Renal cortical epithelial cell (primary cell): ENCODE measurements around the gene HPN. TPM values are rescaled to one million over a fixed set of nuclear protein-coding genes. Genes with fewer than 3 reads are reported as not detected.

Experiments used
- DNase-seq: peaks from one replicate; pipeline ENCODE4 v3.0.0-alpha.2; 2011; ENCODE audit warnings: low read depth
- total RNA-seq: library from RNA; depleted of rRNA; stranded (reverse); fragments of >200 nt; gene quantifications from 2 replicates; pipeline ENCODE4 v1.2.3, GENCODE V29; 2014

HPN gene
- total RNA-seq, 1 donor from 2014 or later = 1.2 TPM

- no peak for DNase-seq
Measured at GRCh38 chr19:35104361-35104760, 62.8 kb downstream of the HPN start.

- DNase-seq = no peak
Measured at GRCh38 chr19:35105047-35105410, 63.5 kb downstream of the HPN start.

- DNase-seq = no peak
Measured at GRCh38 chr19:35105411-35106290, 64.1 kb downstream of the HPN start.

- DNase-seq = no peak
Measured at GRCh38 chr19:35106291-35106583, 64.7 kb downstream of the HPN start.

GRCh38 chr19:35106898-35107541 lies 65.5 kb downstream of the HPN start:
- DNase-seq = no peak

GRCh38 chr19:35107545-35107944 lies 66.0 kb downstream of the HPN start:
- DNase-seq = peak; percentile 29

- no peak for DNase-seq
Measured at GRCh38 chr19:35108730-35109129, 67.2 kb downstream of the HPN start.

GRCh38 chr19:35109395-35110112 lies 68.0 kb downstream of the HPN start:
- DNase-seq = no peak

GRCh38 chr19:35110974-35111373 lies 69.5 kb downstream of the HPN start:
- DNase-seq = no peak

- no peak for DNase-seq
Measured at GRCh38 chr19:35112995-35113688, 71.6 kb downstream of the HPN start.

- DNase-seq = no peak
Measured at GRCh38 chr19:35114353-35115176, 73.0 kb downstream of the HPN start.

- no peak for DNase-seq
Measured at GRCh38 chr19:35115177-35115951, 73.8 kb downstream of the HPN start, which contains the start of gene FXYD3. FXYD3 (plus strand) TSS chr19:35115823; CDS start chr19:35119377, 3,554 bp downstream.

Other genes with a start within 250 kb of the HPN start
- gene ZNF30, start 114.8 kb upstream of the HPN start, total RNA-seq = 0.69 and 4.7 TPM in 2 replicates
- 9.2 and 12.8 TPM in 2 replicates for gene ZNF792, start 77.5 kb upstream of the HPN start, total RNA-seq
- 9.9 and 31.7 TPM in 2 replicates for gene GRAMD1A, start 41.4 kb upstream of the HPN start, total RNA-seq
- 0.52 and 2.7 TPM in 2 replicates for gene SCN1B, start 11.3 kb upstream of the HPN start, total RNA-seq
- gene FXYD3, start 74.1 kb downstream of the HPN start, total RNA-seq = not detected in 2 replicates
- not detected in 2 replicates for gene LGI4, start 93.3 kb downstream of the HPN start, total RNA-seq
- not detected in 2 replicates for gene FXYD1, start 97.1 kb downstream of the HPN start, total RNA-seq
- gene FXYD7, start 101.5 kb downstream of the HPN start, total RNA-seq = not detected in 2 replicates
- gene FXYD5, start 113.0 kb downstream of the HPN start, total RNA-seq = 7.2 and 10.1 TPM in 2 replicates
- not detected in 2 replicates for gene FAM187B, start 187.0 kb downstream of the HPN start, total RNA-seq
- gene LSR, start 207.3 kb downstream of the HPN start, total RNA-seq = 26.6 and 42.8 TPM in 2 replicates
- gene USF2, start 227.2 kb downstream of the HPN start, total RNA-seq = 29.2 and 49.7 TPM in 2 replicates
- 0.05 TPM in 1 of 2 replicates, not detected in the other for gene HAMP, start 240.8 kb downstream of the HPN start, total RNA-seq